Breast epithelium (tissue), 3 donors: Measurements from ENCODE around the gene SDE2.

Experiments used
- POLR2A ChIP-seq: fragments of 450-650 bp; IDR thresholded peaks from one replicate; pipeline ENCODE4 v1.6.1; 2016; ENCODE audit warnings: antibody characterized with exemption, mild to moderate bottlenecking, moderate library complexity
- POLR2AphosphoS5 ChIP-seq, 3 donors: sonication (generic); formaldehyde crosslinking; IDR thresholded peaks; one replicate each; pipeline ENCODE4 v1.6.1; 2017; ENCODE audit warnings: antibody characterized with exemption in 3 of 3
- TF ChIP-seq, protein P1 (sequence below), 3 donors: fragments of 450-650 bp; IDR thresholded peaks; one replicate each; pipeline ENCODE4 v1.5.1; 2016 to 2017; ENCODE audit warnings: antibody characterized with exemption in 3 of 3, mild to moderate bottlenecking in 3 of 3, moderate library complexity in 3 of 3

DNA sequence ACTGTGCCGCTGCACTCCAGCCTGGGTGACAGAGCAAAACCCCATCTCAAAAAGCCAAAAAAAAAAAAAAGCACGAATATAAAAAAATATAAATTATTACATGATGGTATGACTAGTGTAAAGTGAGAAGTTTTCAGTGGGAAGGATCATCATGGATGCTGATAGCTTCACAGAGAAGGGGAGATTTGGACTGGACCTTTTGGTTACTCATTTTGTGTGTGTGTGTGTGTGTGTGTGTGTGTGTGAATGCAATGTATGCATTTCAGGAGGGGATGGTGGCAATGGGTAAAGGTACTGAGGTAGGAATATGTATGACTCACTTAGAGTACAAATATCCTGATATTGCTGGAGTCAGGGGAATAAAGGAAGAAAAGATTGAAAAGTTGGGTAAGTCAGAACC is 22.7 kb upstream of the SDE2 start:
- TF ChIP-seq, protein P1, sequence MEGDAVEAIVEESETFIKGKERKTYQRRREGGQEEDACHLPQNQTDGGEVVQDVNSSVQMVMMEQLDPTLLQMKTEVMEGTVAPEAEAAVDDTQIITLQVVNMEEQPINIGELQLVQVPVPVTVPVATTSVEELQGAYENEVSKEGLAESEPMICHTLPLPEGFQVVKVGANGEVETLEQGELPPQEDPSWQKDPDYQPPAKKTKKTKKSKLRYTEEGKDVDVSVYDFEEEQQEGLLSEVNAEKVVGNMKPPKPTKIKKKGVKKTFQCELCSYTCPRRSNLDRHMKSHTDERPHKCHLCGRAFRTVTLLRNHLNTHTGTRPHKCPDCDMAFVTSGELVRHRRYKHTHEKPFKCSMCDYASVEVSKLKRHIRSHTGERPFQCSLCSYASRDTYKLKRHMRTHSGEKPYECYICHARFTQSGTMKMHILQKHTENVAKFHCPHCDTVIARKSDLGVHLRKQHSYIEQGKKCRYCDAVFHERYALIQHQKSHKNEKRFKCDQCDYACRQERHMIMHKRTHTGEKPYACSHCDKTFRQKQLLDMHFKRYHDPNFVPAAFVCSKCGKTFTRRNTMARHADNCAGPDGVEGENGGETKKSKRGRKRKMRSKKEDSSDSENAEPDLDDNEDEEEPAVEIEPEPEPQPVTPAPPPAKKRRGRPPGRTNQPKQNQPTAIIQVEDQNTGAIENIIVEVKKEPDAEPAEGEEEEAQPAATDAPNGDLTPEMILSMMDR (IDR thresholded peaks at IDR 0.05), result no peak
- TF ChIP-seq POLR2A, result no peak
- no peak for TF ChIP-seq POLR2AphosphoS5 (IDR thresholded peaks at IDR 0.05)
